GM21526 (cell line): ENCODE results near the gene KIF2C.
"Not testable (repeated sequence)": the region's sequence is repeated elsewhere in the genome, so short reads cannot be mapped to it uniquely, and the experiment has no call there.

ENCODE experiments used
- ATAC-seq: cut with Tn5 transposase; IDR thresholded peaks from one replicate; pipeline ENCODE4 v1.9.1; 2021; ENCODE audit warnings: moderate library complexity; ENCODE audit not compliant: unreplicated experiment, low FRiP score

Gene KIF2C

DNA sequence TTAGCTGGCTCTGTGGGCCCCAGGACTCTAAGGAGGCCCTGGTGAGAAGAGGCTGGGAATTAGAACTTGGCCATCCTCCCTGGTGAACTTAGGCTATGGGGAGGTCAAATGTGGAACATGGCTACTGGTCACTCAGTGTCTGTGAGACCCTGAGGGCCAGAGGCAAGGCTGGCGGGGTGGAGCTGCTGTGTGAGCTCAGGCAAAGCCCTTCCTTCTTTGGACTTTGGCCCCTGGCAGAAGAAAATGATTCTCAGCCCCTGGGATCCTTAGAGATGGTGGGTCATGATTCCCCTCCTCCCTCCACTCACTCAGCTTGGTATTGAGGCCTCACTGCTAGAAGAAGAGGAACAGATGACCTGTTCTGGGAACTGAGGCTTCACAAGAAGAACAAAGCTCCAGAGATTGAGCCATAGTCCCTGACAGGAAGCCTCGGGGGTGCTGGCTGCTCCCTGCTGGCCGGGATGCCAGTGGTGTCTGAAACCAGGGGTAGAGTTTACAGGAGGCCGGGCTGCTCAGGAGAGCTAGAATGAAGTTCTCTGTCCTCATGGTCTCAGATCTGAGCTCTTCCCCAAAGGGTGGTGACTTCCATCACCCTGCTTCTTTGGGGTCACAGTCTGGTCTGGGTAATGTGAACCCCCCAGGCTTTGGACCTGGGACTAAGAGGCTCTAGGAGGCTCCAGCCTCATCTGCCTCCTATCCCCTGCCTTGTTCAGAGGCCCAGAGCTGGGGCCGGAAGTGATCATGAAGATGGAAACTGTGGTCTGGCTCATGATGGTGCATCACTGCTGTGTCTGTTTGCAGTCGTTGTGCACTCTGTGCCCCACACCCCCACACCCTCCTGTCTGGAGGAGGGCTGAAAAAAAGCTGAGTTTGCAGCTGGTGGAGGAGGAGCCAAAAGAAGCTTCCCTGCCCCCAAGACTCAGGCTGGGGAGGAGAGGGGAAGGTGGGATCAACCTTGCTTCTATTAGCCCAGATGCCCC is 69.6 kb downstream of the KIF2C start:
- ATAC-seq: peak; percentile 36

DNA sequence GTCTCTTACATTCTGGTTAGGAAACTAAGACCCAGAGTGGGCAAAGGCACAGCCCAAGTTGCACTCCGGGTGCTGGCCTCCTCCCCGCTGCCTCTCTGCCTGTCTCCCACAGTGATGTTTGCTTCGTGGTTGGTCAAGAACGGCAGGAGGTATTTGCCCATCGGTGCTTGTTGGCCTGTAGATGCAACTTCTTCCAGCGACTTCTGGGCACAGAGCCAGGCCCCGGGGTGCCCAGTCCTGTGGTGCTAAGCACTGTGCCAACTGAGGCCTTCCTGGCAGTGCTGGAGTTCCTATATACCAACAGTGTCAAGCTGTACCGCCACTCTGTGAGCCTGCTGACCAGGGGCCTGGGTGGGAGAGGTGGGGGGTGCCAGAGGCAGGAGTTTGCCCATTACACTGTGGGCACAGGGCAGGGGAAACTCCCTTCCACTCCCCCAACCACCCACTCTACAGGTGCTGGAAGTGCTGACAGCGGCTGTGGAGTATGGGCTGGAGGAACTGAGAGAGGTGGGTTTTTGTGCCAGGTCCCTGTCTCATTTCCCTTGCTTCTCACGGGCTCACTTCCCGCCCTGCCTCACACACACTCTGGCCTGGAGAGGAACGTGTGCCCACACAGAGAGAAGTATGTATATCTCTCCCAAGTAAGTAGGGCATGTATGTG is 70.6 kb downstream of the KIF2C start:
- ATAC-seq: no peak

GRCh38 chr1:44810762-44811105 is 71.1 kb downstream of the KIF2C start:
- not testable (repeated sequence) for ATAC-seq

DNA sequence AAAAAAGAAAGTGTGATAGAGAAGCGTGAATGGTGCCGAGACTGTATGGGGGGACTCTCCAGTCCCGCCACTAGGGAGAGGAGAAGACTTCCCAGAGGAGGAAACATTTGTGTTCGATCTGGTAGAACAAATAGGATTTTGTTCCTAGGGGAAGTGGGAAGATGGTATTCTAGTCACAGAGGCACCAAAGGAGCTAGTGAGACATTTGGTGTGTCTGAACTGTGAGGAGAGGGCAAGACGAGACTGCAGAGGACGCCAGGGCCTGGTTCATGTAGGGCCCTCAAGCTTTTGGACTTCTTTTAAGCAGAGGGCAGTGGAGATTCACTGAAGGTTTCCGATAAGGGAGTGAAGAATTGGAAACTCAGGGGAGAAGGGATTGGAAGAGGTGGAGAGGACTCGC is 71.6 kb downstream of the KIF2C start:
- ATAC-seq: no peak

DNA sequence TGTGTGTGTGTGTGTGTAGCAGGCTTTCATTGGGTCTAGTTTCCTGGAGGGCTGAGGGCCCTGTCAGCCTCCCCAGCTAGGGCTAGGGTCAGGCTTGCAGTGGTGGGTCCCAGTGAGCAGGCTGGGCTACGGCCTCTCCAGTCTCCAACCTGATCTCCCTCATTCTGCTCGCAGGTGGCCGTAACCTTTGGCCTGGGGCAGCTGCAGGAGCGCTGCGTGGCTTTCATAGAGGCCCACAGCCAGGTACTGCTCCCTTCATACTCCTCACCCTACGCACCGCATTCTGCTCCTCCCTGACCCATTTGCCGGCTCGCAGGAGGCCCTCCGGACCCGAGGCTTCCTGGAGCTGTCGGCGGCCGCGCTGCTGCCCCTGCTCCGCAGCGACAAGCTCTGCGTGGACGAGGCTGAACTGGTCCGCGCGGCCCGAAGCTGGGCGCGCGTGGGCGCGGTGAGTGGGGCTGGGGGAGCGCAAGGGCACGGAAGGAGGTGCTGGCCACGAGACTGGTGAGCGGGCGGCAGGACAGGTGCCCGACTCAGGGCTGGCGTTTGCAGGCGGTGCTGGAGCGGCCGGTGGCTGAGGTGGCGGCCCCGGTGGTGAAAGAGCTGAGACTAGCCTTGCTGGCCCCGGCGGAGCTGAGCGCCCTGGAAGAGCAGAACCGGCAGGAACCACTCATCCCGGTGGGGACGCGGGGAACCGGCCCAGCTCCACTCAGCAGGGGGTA is 73.3 kb downstream of the KIF2C start:
- no peak for ATAC-seq

DNA sequence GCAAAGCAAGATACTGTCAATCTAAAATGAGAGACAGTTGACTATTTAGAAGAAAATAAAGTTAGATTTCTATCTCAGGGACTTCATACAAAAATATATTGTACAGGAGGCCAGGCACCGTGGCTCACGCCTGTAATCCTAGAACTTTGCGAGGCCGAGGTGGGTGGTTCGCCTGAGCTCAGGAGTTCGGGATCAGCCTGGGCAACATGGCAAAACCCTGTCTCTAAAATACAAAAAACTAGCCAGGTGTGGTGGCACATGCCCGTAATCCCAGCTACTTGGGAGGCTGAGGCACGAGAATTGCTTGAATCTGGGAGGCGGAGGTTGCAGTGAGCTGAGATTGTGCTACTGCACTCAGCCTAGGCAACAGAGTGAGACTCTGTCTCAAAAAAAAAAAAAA is 76.3 kb downstream of the KIF2C start:
- not testable (repeated sequence) for ATAC-seq

DNA sequence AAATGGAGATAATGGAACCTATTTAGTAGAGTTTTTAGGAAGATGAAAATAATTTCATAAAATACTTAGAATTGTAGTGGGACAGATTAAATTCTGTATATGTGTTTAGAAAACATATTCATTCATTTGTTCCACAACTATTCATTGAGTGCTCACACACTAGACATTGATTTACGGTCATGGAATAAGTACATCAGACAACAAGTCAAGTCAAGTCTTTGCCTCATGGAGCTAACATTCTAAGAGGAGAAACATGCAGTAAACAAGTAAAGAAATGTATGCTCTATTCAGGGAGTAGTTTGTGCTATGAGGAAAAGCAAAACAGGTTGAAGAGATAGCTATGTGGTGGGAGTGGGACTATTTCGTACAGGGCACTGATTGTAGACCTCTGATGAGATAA is 77.7 kb downstream of the KIF2C start:
- no peak for ATAC-seq
